ENCODE results near the gene SARS1.
A peak's percentile ranks its signal among the peaks of the same experiment; 100 is the strongest.
"Not testable (repeated sequence)": the region's sequence is repeated elsewhere in the genome, so short reads cannot be mapped to it uniquely, and the experiment has no call there.

Gene SARS1

DNA sequence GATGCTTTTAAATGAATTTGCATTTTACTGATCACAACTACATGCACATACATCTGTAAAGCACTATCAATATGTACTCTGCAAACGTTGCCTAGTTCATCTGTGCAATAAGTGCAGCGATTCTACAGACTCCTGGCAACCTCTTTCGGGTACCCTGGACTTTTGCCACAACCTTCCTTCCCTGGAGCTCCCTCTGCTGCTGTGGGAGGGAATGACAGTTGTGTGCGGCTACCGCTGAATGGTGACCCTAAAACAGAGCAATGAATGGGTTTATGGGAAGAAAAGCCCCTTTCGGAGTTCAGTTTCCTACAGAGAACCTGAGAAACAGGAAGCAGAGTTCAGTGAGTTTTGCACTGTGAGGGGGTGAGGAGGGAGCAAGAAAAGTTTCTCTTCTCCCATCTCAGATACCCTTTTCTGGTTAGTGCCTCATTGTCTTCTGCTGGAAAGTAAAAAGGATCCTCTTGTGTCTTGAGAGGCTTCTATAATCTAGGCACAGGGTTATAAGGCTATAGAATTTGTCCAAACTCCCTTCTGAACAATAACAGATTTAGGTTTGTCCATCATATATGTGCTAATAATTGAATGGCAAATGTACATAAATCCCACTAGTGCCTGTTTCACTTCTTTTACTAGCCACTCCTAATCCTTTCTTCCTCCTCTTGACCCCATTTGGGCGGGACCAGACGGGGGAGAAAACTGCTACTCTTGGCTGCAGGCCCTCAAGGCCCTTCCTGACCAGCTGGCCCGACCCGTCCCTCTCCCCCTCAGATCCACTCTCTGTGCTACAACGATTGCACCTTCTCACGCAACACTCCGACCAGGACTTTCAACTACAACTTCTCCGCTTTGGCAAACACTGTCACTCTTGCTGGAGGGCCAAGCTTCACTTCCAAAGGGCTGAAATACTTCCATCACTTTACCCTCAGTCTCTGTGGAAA lies 19.8 kb upstream of the SARS1 start:
- DNase-seq (ENCODE audit: low read depth) = peak; percentile 61

DNA sequence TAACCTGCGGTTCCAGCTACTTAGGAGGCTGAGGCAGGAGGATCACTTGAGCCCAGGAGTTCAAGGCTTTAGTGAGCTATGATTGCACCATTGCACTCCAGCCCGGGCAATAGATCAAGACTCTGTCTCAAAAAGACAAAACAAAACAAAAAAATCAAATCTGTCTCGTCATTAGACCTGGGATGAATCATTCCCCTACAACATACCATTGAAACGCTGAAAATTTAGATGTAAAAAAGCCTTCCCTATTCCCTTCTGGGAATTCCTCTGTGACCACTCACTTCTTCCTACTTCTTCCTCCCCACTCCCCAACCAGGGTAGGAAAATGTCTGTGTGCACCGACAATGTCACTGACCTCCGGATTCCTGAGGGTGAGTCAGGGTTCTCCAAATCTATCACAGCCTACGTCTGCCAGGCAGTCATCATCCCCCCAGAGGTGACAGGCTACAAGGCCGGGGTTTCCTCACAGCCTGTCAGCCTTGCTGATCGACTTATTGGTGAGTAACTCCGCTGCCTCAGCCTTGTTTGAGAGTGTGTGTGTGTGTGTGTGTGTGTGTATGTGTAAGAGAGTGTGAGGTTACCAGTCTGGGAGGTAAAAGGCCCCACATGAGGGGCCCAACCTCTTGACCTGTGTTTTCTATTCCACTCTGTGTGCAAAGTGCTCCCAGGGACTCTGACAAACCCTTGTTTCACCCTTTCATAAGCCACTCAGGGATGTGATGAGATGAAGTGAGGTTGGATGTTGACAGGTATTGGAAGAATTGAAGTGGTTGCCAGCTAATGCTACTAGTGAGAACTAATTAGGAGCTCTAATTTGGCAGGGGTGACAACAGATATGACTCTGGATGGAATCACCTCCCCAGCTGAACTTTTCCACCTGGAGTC lies 16.3 kb upstream of the SARS1 start:
- peak; percentile 38 for DNase-seq (ENCODE audit: low read depth)

DNA sequence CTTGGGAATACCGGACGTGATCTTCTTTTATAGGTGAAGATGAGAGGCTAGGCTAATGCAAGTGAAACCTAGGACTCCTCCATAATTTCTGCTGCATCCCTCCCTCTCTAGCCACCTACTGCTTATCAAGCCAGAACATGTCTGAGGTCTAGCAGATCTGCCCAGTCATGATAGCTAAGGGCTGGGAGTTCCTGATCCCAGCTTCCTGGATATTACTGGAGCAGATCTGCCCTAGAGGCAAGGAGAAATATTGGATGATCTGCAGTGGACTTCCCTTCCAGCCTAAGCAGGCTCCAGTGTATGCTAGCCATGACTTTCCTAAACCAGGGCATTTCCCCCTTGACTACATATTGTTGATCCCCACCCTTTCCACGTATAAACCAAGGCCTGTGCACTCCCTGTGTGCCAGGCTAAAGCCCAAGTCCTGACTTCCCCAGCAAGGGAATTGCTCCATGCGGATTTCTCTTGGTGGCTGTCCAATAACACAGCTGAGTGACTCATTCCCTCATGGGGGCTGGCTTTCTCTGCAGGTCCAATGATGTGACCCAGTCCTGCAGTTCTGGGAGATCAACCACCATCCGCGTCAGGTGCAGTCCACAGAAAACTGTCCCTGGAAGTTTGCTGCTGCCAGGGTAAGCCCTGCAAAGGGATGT lies 15.5 kb upstream of the SARS1 start:
- DNase-seq (ENCODE audit: low read depth) = no peak

DNA sequence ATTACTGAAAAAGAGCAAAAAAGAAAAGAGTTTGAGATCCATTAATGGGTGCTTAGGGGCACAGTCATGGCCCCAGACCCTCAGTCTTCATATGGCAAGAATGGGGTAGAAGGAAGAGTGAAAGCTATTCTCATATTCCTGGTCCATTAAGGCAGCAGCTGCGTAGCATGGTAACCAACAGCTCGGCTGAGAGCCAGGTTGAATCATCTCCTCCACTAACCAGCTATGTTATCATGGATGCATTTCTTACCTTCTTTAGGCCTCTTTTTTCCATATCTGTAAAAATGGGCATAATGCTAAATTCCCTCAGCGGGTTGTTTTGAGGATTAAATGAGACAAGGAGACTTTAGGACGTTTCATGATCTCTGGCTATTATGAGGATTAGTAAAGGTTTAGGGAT lies 15.0 kb upstream of the SARS1 start:
- no peak for DNase-seq (ENCODE audit: low read depth)

DNA sequence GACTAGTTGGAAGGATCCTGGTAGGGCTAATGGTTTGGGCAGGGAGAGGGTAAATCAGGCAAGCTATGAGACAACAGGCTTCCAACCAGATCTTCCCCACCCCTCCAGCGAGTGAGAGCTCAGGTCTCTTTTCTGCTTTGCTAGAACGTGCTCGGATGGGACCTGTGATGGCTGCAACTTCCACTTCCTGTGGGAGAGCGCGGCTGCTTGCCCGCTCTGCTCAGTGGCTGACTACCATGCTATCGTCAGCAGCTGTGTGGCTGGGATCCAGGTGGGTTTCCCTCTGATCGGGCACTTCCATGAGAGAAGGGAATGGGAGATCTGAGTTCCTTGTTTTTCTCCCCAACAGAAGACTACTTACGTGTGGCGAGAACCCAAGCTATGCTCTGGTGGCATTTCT lies 14.0 kb upstream of the SARS1 start:
- no peak for DNase-seq (ENCODE audit: low read depth)

DNA sequence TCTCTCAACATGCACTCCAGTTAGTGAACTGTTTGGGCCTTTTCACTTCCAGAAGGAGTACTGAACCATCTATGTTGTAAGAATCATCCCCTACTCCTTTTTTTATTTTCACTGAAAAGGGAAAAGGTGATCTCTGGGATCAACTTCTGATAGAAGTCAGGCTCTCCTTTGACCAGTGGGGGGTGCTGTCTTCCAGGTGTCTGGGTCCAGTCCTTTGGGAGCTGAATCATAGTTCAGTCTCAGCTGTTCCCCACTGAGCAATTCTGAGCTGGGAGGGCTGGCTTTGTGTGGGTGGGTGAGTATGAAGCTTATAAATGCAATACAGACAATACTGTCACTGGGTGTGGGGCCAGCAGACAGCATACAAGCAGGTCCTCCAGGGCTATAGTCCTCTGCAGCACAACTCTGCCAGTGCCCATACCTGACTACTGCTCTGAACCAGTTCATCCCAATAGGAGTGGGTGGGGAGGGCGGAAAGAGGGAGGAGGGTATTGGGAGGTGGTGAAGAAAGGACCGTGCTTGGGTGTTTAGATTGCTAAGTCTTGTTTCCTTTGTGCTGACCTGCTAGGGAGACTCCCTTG lies 12.5 kb upstream of the SARS1 start:
- DNase-seq (ENCODE audit: low read depth) = peak; percentile 70

DNA sequence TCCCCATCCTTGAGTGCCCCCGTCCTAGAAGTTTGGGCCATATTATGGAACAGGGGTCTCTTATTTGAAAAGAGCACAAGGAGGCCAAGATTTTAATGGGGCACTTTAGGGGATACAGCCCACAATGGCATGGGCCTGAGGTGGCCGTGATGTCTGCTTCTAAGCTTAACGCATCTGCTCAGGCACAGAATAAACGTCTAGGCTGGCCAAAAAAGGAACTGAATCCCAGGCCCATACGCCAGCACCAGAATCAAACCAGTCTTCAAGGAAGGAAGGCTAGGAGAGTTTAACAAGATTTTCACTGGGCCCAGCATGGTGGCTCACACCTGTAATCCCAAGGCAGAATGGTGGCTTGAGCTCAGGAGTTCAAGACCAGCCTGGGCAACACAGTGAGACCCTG lies 9.2 kb upstream of the SARS1 start:
- no peak for DNase-seq (ENCODE audit: low read depth)

DNA sequence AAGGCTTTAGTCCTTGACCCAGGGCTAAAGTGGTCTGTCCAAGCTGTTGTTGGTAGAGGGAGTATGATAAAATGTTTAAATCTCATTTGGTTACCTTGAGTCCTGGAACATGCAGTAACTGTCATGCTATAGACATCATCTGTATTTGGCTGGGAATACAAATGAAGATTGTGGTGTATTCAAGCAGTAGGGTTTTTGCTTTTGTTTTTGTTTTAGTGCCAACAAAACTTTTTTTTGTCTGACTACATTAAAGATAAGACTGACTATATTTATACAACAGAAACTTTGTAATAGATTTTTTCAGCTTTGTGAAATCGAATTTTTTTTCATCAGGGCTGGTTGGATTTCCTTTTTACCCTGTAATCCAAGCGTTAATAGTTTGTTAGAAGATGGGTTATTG lies 7.4 kb upstream of the SARS1 start:
- DNase-seq (ENCODE audit: low read depth) = no peak

DNA sequence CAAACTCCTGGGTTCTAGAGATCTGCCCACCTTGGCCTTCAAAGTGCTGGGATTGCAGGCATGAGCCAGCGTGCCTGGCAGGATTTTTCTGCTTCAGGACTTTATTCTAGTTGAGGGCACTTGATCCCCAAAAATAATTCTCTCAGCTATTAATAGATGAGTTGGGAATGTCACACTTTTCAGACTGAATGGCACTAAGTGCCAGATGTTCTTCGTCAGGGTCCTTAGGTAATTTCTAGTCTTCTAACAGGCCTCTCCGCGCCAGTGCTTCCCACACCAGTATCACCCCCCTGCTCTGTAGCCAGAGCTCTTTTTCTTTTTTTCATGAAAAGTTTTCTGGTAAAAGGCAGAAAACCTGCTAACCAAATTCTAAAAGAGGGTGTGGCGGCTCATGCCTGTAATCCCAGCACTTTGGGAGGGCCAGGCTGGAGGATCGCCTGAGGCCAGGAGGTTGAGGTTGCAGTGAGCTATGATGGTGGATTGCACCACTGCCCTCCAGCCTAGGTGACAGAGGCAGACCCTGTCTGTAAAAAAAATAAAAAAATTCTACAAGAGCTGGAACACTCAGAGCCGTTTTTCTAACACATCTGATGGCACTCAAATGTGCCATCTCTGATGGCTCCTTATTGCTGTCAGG lies 6.1 kb upstream of the SARS1 start:
- DNase-seq (ENCODE audit: low read depth) = no peak

DNA sequence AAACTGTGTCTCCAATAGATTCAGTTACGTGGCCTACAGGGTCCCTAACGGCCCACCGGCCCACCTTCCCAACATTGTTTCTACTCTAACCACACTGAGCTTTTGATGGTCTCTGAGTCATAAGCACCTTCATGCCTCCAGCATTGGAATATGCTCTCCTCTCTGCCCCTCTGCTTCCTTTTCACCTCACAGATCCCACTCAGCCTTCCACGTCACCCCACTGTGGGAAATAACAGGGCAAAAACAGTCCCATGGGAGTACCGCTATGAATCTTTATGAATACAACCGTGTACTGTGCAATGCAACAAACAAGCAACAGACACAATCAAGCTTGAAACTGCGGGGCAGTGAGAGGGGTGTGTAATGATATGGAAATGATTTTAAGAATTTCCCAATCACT lies 5.3 kb upstream of the SARS1 start:
- no peak for DNase-seq (ENCODE audit: low read depth)

DNA sequence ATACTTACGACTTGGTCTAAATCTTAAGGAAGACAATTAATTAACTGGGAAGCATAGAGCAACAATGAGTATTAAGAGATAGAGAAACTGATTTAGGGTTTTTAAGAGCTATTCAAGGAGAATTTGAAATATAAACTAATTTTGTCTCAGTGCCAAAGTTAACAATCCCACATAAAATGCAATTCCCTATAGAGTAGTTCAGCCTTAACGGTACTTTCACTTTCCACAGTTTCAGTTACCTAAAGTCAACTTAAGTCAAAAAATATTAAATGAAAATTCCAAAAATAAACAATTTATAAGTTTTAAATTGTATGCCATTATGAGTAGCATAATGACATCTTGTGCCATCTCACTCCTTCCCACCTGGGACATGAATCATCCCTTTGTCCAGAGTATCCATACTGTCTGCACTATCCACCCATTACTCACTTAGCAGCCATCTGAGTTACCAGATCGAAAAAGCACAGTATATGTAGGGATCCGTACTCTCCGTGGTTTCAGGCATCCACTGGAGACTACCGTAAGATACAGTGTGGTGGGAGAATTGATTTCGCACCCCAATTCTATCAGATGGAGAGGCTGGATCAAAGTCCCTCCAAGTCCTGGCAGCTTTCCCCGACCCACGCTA lies 4.8 kb upstream of the SARS1 start:
- DNase-seq (ENCODE audit: low read depth) = no peak

DNA sequence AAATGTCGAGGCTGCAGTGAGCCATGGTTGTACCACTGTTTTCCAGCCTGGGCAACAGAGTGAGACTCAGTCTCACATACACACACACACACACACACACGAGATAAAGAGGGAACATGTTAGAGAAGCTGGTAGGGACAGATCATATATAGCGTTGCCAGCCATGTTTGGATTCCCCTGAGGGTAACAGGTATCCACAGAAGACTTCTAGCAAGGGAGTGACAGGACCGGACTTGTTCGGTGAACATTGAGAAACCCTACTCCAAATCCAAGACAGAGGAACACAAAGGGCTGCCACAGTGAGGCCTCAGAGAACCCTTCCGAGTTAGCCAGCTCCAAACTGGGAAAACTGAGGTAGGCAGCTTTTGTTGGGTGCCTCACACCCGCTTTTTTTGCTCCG lies 3.7 kb upstream of the SARS1 start:
- no peak for DNase-seq (ENCODE audit: low read depth)

DNA sequence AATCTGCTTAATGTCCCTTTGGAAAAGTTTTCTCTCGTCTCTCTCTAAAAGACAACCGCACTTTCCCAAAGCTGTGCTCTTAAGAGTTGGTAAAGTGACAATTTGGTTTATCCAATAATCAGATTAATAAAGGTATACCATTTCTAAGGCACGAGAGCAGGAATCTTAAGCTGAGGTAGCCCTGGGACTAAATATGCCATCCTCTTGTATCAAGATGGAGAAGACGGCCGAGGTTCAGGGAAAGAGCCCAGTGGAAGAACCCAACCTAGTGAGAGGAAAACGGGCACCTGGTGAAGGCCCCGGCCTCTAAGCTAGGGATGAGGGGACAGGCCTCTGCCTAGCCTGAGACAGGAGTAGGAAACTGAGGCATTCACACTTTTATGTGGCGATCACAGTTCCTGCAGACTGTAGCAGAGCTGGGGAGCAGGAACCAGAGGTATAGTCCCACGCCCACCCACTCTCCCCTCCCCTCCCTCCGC lies 334 bp upstream of the SARS1 start:
- DNase-seq (ENCODE audit: low read depth) = no peak

DNA sequence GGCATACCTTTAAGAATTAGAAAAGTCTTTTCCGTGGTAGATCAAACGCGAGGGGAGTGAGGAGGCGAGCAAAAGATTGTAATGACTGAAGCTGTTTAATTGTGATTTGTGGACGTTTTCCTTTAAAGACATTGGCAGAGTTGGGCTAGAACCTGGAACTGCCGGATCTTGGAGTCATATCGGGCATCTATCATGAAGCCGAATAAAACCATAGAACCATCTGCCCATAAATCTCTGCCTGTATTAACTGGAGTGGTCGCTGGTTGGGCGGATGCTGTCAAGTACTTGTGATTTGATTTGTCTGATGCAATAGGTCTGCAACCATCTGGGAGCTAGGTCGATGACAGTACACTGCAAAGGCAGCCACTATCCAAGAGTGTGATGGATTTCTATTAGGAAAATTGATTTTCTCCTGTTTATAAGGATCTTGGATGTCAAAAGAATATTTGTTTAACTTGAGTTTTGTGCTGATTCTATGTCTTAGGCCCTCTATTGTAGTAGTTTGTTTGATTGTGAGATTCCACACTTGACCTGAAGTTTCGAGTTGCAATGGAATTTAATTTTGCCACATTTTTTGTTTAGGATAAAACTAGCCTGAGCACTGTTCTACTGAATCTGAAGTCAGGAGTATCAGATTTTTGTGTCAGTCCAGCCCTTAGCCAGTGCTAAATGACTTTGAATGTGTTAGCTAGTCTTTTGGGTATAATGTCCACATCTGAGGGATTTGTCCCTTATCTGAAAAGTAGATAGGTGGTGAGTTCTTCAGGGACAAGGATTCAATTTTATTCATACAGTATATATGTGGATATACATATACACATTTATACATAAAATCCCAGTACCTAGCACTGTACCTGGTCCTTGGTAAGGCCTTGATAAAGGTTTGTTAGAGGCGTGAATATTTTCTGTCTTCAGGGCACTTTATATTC lies 1.2 kb downstream of the SARS1 start:
- DNase-seq (ENCODE audit: low read depth) = peak; percentile 34

DNA sequence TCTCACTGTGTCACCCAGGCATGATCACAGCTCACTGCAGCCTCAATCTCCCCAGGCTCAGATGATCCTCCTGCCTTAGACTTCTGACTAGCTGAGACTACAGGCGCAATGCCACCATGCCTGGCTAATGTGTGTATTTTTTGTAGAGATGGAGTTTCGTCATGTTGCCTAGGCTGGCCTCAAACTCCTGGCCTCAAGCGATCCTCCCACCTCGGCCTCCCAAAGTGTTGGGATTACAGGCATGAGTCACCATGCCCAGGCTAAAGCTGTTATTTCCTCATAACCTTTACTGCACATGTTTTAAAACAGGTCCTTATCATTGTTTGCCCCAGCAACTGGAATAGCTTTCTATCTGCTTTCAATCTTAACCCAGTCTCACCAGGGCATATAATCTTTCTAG lies 2.9 kb downstream of the SARS1 start:
- no peak for DNase-seq (ENCODE audit: low read depth)

DNA sequence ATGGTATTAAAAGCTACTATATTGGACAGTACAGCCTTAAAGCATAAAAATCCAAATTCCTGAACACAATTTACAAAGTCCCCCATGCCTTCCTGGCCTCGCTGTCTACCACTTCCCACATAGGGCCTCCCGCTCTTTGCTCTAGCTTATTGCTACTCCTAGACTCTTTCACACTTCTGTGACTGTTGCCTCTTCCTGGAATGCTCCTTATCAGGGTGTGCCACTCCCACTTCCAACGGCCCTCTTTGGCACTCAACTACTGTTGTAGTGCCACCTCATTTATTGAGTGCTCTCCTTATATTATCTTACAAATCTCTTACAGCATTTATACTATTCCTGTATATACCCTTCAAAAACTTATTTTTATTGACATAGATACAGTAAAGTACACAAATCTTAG lies 4.8 kb downstream of the SARS1 start:
- DNase-seq (ENCODE audit: low read depth) = no peak

DNA sequence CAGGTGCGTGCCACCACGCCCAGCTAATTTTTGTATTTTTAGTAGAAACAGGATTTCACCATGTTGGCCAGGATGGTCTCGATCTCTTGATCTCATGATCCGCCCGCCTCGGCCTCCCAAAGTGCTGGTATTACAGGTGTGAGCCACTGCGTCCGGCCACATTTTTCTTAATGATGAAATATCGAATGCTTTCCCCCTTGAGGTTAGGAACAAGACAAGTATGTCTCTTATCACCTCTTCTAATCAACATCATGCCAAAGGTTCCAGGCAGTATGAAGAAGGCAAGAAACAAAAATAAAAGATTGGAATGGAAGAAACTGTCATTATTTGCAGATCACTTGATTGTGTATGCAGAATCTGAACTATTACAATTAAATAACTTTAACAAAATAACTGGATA lies 7.5 kb downstream of the SARS1 start:
- not testable (repeated sequence) for DNase-seq (ENCODE audit: low read depth)

DNA sequence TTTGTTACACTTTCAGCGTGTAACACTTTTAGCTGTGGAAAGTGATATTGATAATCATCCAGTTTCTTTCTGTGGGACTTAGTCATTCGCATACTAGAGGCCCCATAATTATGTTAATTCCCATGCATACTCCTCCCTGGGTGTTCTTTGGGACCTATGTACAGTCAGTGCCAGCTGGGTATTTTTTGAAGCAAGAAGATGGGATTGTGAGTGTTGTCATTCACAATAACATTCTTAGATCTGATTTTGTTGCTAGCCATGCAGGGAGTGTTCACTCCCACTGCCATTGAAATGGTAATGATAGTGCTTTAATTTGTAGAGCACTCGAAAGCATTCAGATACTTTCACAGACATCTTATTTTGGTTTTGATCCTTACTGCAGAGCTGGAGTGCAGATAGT lies 11.6 kb downstream of the SARS1 start:
- no peak for DNase-seq (ENCODE audit: low read depth)

DNA sequence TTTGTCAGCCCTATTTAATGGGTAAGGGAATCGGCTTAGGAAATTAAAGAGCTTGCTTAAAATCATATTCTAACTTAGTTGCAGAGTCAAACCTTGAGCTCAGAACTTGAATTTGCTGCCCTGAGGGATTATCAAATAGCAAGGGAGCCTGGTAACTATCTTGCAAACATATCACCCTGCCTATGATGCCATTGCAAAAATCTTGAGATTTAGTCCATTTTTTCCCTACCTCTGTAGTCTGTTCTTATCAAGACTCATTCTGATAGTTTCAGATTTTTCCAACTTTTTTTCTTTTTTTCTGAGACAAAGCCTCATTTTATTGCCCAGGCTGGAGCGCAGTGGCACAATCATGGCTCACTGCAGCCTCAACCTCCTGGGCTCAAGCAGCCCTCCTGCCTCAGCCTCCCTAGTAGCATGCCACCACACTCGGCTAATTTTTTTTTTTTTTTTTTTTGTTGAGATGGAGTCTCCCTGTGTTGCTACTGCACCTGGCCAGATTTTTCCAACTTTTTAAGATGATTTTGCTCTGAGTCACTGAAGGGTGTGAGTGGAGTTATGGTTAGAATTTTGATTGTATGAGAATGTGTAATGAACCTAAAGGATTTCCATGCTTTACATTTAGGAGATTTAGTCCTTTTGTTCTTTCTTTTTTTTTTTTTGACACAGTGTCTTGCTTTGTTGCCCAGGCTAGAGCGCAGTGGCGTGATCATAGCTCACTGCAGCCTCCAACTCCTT lies 12.2 kb downstream of the SARS1 start:
- DNase-seq (ENCODE audit: low read depth) = no peak

Data from activated T-cell treated with anti-CD3 and anti-CD28 coated beads for 48 hours (primary cell).